AG09309 (cell line): ENCODE measurements around the gene MIEN1.

Experiments
- DNase-seq: peaks from one replicate; pipeline ENCODE4 v3.0.0-alpha.2; 2010; ENCODE audit warnings: low read depth
- H3K4me3 ChIP-seq: 2 replicates; pipeline ENCODE4 v1.5.1; 2011; ENCODE audit warnings: mild to moderate bottlenecking, low read depth, low read length, moderate library complexity; ENCODE audit not compliant: control insufficient read depth
- CTCF ChIP-seq: IDR thresholded peaks from 2 replicates; pipeline ENCODE4 v1.5.1; 2011; ENCODE audit warnings: mild to moderate bottlenecking, low read depth, low read length, inconsistent platforms; ENCODE audit not compliant: insufficient read depth, control insufficient read depth; ENCODE audit errors: missing control alignments

Gene MIEN1

DNA sequence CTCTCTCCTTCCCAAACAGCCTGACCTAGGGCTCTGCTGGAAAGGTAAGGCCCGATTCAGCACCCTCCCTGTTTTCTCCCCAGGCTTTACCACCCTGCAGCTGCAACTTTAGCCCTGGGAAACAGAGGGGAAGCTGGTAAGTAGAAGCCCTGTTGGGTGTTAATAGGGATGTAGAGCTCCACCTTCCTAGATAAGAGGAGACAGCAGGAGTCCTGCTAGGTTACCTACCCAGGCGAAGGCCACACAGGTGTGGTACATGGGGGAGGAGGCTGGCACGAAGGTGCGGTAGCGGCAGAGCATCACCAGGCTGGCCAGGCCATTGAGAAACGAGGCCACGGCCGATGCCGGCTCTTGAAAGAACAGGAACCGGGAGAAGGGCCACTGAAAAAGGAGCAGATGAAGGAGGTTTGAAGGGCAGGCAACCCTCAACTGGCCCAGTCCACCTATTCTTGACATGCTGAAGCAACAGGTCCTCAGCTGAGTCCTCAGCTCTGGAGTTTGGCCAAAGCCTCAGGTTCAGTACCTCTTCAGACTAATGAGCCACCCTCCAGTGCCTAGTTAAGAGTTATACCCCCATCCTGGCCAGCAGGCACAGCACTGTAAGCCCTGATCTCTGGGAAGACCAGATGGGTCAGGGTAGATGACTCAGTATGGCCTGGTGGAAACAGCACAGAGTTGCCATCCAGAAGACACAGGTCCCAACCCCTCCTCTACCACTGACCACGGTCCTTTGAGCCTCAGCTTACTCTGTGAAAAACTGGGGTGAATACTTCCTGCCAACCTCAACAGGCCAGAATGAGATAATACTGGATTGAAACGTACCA lies 45.8 kb downstream of the MIEN1 start:
- no peak for DNase-seq
- TF ChIP-seq CTCF, result no peak
- H3K4me3 ChIP-seq, result no peak overlapping the region

DNA sequence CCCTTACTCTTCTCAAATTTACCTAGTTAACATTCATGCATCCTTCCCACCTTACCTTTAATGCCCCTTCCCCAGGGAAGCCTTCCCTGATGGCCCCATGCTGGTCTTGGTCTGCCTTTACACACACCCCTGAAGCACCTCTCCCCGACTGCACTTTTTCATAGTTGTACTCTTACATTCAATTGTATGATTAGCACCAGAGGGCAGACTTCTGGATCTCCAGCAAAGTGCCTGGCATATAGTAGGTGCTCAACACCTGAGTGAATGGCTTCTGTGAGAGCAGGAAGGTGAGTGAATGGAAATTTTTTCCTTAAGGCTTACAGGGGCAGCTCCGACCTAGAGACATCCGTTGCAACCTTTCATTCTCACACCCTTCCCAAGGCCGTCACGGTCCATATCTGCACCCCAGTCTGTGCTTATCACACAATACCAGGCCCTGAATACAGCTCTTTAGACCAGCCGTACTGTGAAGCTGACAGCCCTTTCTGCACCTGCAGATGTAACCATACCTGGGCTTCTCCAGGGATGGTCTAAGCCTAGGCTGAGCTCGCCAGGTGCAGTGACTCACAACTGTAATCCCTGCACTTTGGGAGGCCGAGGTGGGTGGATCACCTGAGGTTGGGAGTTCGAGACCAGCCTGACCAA lies 46.9 kb downstream of the MIEN1 start:
- no peak for DNase-seq
- H3K4me3 ChIP-seq, result no peak overlapping the region
- TF ChIP-seq CTCF, result no peak

- H3K4me3 ChIP-seq, result no peak overlapping the region
- no peak for DNase-seq
- no peak for TF ChIP-seq CTCF
Observed at GRCh38 chr17:39679521-39680192, 50.7 kb downstream of the MIEN1 start.
